Fibroblast of skin of abdomen (primary cell): ENCODE measurements around the gene PPAT. TPM values are rescaled to one million over a fixed set of nuclear protein-coding genes. Genes with fewer than 3 reads are reported as not detected.
"Not testable (repeated sequence)": the region's sequence is repeated elsewhere in the genome, so short reads cannot be mapped to it uniquely, and the experiment has no call there.

Experiments
- DNase-seq: peaks from one replicate; pipeline ENCODE4 v3.0.0-alpha.2; 2013
- polyA plus RNA-seq, 2 experiments: library from polyadenylated mRNA; unstranded; fragments of 120-200 nt; gene quantifications; one replicate each; pipeline ENCODE4 v1.2.1, GENCODE V29; 2013; ENCODE audit not compliant: insufficient read length in 2 of 2

PPAT gene
- polyA plus RNA-seq (2013, experiment 1 of 2; ENCODE audit: insufficient read length) = 14.8 TPM
- polyA plus RNA-seq (2013, experiment 2 of 2; ENCODE audit: insufficient read length) = 14.6 TPM

GRCh38 chr4:56435140-56435926 lies at the start of gene PPAT:
Gene PPAT (minus strand): TSS chr4:56435615. CDS start chr4:56435477, 138 bp downstream.
- DNase-seq = peak; percentile 98

- no peak for DNase-seq
These were observed 45.3 kb upstream of the PPAT start for GRCh38 chr4:56480691-56481090.

DNA sequence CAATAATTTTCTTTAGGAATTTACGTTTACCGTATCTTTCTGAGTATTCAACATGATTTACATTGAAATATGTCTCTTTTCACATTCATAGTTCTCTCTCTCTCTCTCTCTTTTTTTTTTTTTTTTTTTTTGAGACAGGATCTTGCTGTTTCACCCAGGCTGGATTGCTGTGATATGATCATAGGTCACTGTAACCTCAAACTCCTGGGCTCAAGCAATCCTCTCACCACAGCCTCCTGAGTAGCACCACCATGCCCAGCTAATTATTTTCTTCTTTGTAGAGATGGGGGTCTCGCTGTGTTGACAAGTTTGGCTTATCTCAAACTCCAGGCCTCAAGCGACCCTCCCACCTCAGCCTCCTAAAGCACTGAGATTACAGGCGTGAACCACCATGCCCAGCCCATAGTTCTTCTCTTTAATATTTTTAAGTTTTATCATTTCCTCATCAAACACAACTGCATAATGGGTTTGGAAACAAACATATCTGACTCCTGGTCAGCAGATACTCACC lies 41.8 kb upstream of the PPAT start:
- no peak for DNase-seq

DNA sequence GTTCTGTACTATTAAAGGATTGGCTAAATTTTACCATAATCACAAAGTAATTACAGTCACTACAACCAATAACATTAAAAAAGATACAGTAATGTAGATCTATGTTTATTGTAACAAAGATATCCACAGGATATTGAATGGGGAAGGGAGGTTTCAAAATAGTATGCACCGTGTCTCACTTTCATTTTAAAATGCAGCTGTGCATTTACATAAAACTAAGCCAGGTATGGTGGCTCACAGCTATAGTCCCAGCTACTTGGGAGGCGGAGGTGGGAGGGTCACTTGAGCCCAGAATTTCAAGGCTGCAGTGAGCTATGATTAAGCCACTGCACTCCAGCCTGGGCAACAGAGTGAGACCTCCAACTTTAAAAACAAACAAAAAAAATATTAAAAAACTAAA lies 40.5 kb upstream of the PPAT start:
- DNase-seq = no peak

DNA sequence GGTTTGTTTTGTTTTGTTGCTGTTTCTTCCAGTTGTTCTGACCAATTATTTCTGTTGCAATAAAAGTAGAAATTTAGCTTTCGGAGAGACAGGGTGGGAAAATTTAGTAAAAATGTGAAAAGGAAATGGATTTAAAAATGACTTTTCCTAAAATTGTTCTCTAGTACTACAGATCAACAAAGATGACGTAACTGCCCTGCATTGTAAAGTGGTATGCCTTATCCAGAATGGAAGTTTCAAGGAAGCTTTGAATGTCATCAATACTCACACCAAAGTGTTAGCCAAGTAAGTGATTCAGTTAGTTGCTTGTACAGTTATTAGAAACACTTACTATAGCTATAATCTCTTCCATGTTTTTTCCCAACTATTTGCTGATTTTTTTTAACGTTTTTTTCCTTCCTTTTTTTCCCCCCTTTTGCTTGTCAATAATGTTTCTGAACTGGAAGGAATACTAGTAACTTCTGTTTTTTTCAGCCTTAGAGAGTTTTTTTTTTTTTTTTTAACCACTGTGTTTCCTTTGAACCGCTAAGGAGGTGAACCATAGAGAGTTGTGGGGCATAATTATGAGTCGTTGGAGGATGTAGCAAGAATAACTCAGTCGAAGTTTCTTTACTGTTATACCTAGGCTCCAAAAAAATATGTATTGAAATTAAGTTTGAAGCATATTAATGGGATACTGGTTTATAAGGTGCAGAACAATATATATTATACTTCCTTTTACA lies 34.2 kb upstream of the PPAT start:
- DNase-seq = no peak

DNA sequence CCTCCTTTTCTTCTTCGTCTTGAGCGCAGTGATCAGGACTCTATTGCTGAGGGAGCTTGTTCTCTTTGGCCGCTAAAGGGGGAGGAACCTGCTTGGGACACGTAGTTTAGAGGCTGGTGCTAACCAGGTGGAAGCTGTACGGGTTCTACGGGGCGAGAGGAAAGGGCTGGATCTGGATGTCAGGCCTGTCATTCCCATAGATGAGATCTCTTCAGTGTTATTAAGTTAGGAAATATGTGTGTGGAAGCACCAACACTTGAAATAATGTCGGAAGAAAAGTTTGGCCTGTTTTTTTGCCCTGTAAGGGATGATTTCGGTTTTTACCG lies 32.6 kb upstream of the PPAT start:
- DNase-seq = peak; percentile 16

DNA sequence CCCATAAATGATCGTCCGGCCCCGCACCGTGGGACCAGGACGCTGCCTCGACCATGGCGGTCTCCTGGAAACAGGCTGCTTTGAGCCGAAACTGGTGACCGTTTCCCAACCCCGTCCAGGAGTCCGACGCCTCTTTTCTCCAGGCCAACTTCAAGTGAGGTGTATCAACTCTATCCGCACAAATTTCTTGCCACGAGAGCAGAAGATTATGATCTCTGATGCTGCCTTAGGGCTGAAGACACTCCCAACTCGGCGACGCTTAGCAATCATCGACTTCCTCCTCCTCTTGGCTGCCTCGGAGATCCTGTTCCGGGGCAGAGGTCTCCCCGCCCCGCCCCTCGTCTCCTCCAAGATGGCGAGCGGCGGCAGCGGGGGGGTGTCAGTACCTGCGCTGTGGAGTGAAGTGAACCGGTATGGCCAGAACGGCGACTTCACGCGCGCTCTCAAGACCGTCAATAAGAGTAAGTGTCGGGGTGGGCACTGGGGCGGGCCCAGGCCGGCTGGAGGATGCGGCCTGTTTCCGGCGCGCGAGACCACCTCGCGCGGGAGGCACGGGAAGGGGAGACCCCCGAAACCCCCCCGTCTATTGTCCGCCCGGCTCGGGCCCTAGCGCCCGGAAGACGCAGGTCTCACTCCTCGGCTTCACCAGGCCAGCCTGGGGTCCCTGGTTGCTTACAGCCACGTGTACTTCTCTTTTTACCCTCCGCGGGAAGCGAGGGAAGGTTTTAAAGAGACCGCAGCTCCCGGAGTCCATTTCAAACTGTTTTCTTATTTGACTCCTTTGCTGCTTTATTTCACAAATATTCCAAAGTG lies 32.1 kb upstream of the PPAT start, which contains the start of gene SRP72:
SRP72 (plus strand) TSS at position 334 of the 813 bp plus-strand sequence; CDS start at position 353, 19 bp downstream.
- peak; percentile 87 for DNase-seq

DNA sequence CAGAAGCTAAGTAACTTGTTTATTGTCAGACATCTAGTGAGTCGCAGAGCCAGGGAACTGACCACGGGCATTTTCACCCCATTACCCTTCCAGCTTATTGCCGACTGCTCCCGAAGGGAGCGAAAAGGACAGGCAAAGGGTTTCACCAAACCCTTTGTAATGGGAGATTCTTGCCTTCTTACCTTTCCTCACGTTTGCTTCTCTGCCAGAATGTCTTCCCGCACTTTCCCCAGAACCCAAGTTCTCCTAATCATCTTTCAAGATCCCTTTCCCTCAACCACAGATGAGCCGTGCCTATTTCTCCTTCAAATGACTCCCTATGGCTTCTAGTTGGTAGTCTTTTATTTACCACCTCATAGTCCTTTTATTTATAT lies 31.5 kb upstream of the PPAT start:
- no peak for DNase-seq

DNA sequence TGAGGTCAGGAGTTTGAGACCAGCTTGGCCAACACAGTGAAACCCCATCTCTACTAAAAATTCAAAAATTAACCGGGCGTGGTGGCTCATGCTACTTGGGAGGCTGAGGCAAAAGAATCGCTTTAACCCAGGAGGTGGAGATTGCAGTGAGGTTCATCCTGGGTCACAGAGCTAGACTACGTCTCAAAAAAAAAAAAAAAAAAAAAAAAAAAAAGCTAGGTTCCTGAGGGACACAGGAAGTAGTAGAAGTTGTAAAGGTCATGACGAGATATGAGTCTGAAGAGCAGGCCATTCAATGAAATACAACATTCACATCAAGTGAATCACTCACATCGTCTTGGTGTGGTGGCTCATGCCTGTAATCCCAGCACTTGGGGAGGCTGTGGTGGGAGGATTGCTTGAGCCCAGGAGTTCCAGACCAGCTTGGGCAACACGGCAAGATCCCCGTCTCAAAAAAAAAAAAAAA lies 30.9 kb upstream of the PPAT start:
- peak; percentile 79 for DNase-seq

DNA sequence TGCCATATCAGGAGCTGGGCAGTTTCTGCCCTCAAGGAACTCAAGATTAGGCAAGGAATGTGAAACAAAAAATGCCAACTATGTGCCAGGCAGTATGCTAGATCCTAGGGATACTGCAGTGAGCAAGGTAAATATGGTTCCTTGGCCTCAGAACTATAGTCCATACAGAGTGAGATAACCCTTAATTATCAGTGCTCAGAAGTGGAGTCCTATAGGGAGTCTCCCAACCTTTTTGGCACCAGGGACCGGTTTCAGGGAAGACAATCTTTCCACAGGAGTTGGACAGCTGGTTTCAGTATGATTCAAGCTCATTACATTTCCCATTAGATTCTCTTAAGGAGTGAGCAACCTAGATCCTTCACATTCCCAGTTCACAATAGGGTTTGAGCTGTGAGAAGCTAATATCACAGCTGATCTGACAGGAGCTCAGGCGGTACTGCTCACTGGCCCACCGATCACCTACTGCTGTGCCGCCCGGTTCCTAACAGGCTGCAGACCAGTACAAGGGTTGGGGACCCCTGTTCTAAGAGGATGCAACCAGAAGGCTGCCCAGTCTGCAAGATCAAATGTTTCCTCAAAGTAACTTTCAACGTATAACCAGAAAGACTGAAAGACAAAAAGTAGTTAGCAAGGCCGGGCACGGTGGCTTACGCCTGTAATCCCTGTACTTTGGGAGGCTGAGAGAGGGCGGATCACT lies 30.3 kb upstream of the PPAT start:
- peak; percentile 35 for DNase-seq

- DNase-seq = no peak
These were observed 29.2 kb upstream of the PPAT start for GRCh38 chr4:56464581-56464980.

- no peak for DNase-seq
These were observed 28.3 kb upstream of the PPAT start for GRCh38 chr4:56463711-56464110.

- no peak for DNase-seq
These were observed 26.7 kb upstream of the PPAT start for GRCh38 chr4:56462157-56462556.

GRCh38 chr4:56460085-56460484 lies 24.7 kb upstream of the PPAT start:
- peak; percentile 35 for DNase-seq

DNA sequence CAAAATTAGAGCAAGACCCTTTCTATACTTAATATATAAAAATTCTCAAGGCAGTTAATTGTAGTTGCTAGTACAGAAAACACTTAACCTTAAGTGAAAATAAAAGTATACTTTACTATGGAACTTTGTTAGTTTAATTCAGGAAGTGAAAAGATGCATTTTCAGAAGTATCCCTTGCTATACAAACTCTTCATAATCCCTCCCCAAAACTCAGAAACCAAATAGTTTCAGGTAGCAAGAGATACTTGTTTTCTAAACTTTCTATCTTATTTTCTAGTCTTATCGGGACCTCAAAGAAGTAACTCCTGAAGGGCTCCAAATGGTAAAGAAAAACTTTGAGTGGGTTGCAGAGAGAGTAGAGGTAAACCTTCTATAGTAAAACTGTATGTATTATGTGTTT lies 14.9 kb upstream of the PPAT start:
- DNase-seq = no peak

DNA sequence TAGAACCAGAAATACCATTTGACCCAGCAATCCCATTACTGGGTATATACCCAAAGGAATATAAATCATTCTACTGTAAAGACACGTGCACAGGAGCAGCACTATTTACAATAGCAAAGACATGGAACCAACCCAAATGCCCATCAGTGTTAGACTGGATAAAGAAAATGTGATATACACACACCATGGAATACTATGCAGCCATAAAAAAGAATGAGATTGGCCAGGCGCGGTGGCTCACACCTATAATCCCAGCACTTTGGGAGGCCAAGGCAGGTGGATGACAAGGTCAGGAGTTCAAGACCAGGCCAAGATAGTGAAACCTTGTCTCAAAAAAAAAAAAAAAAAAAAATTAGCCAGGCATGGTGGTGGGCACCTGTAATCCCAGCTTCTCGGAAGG lies 14.1 kb upstream of the PPAT start:
- not testable (repeated sequence) for DNase-seq

DNA sequence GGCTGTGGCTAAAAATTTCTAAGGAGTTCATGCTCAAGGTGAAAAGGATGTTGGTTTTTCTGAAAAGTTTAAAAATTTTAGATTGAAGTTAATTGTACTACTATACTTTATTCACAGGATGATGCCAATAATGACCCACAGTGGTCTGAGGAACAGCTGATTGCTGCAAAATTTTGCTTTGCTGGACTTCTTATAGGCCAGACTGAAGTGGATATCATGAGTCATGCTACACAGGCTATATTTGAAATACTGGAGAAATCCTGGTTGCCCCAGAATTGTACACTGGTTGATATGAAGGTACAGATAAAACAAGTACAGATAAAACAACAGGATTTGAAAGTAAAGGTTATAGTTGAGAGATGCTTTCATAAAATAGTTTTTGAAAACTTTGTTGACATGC lies 12.9 kb upstream of the PPAT start:
- DNase-seq = no peak

DNA sequence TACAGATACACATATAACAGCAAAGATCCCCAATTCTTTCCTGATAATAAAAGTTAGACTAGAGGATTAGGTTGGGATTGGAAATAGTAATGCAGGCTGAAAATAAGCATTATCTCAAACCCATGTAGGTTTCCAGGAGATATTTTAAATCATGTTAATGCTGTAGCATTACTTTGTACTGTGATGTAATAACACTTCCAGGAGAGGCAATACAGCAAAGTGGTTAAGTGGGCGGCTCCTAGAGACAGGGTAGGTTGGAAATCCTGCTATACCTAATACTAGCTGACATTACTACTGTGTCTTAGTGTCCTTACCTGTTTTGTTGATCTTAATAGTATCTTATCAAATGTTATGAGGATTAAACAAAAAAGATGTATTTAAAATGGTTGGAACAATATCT lies 10.3 kb upstream of the PPAT start:
- DNase-seq = no peak

GRCh38 chr4:56444719-56445118 lies 9.3 kb upstream of the PPAT start:
- DNase-seq = no peak

GRCh38 chr4:56440983-56441382 lies 5.6 kb upstream of the PPAT start:
- no peak for DNase-seq

- peak; percentile 52 for DNase-seq
These were observed 3.4 kb upstream of the PPAT start for GRCh38 chr4:56438766-56439165.

GRCh38 chr4:56434599-56435139 lies 746 bp downstream of the PPAT start:
- peak; percentile 51 for DNase-seq
